ENCODE results near the gene DCUN1D4. TPM values are rescaled to one million over a fixed set of nuclear protein-coding genes. Genes with fewer than 3 reads are reported as not detected.

Gene DCUN1D4
- total RNA-seq, 2 donors from 2014 or later = 42.0 to 51.5 TPM

DNA sequence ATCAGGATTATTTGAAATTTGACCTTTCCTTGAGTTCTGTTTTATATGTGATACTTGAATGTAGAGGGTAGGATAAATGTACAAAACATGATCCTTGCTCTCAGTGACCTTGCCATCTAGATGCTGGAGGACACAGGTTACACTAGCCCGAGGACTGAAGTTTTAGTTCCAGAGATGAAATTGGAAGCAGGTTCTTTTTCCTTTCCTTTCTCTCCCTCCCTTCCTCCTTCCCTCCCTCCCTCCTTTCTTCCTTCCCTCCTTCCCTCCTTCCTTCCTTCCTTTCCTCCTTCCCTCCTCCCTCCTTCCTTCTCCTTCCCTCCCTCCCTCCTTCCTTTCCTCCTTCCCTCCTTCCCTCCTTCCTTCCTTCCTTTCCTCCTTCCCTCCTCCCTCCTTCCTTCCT lies 122.9 kb downstream of the DCUN1D4 start:
- no peak for DNase-seq
- peaks cover 57% of the 10 kb centered on the region for H3K27me3 Mint-ChIP-seq (ENCODE audit: insufficient read depth)
- Histone ChIP-seq H3K9ac (ENCODE audit: extremely low read depth, low read length, poor library complexity, severe bottlenecking) (no peak overlapping the region), H3K4me1 (ENCODE audit: control insufficient read depth, insufficient read depth, low read length) (no peaks in the 10 kb centered on the region), H3K27ac (ENCODE audit: low read depth, low read length) (no peak overlapping the region), H3K9me3 (ENCODE audit: control insufficient read depth, low read length) (peaks cover 8% of the 10 kb centered on the region), H3K27me3 (ENCODE audit: control insufficient read depth, insufficient read depth, low read length, poor library complexity, severe bottlenecking) (peaks cover 48% of the 10 kb centered on the region), H3K4me3 (ENCODE audit: low read length) (no peak overlapping the region), H3K36me3 (ENCODE audit: control insufficient read depth, insufficient read depth, low read length) (no peaks in the 10 kb centered on the region)
- H3K36me3 Mint-ChIP-seq (ENCODE audit: low read depth) = no peaks in the 10 kb centered on the region
- WGBS, 2 experiments (ENCODE audit: insufficient coverage in 1 of 2, insufficient read length in 1 of 2) = 94% methylated on average over 1 of the region's 1 CpG; no CpG with 5 or more reads in 1 of the 2 experiments
- no peak overlapping the region for H3K4me3 Mint-ChIP-seq
- peaks cover 11% of the 10 kb centered on the region for H3K9me3 Mint-ChIP-seq
- H3K4me1 Mint-ChIP-seq = peaks cover 8% of the 10 kb centered on the region
- TF ChIP-seq, protein P1, sequence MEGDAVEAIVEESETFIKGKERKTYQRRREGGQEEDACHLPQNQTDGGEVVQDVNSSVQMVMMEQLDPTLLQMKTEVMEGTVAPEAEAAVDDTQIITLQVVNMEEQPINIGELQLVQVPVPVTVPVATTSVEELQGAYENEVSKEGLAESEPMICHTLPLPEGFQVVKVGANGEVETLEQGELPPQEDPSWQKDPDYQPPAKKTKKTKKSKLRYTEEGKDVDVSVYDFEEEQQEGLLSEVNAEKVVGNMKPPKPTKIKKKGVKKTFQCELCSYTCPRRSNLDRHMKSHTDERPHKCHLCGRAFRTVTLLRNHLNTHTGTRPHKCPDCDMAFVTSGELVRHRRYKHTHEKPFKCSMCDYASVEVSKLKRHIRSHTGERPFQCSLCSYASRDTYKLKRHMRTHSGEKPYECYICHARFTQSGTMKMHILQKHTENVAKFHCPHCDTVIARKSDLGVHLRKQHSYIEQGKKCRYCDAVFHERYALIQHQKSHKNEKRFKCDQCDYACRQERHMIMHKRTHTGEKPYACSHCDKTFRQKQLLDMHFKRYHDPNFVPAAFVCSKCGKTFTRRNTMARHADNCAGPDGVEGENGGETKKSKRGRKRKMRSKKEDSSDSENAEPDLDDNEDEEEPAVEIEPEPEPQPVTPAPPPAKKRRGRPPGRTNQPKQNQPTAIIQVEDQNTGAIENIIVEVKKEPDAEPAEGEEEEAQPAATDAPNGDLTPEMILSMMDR (conservative IDR thresholded peaks at IDR 0.05) = no peak
- no peak overlapping the region for H3K27ac Mint-ChIP-seq

Other genes with a start within 250 kb of the DCUN1D4 start
- gene LRRC66, start 177.2 kb downstream of the DCUN1D4 start, total RNA-seq = under 1 TPM; 0.15 to 0.35 TPM
- gene SGCB, start 195.1 kb downstream of the DCUN1D4 start, total RNA-seq = 10 to 100 TPM; 35.1 to 36.2 TPM
- gene SPATA18, start 208.2 kb downstream of the DCUN1D4 start, total RNA-seq = 1 to 10 TPM; 1.4 to 3.3 TPM